H1 (cell line): ENCODE measurements around the gene EXTL2. TPM values are rescaled to one million over a fixed set of nuclear protein-coding genes. Genes with fewer than 3 reads are reported as not detected.

Experiments
- CTCF ChIA-PET: fragments of 300-600 bp; sonication (Branson Sonifier 250); formaldehyde crosslinking; loops from one replicate; lab custom pipeline; 2021; ENCODE audit not compliant: partially characterized antibody; lab: Charles Lee
- POLR2A ChIA-PET: fragments of 300-600 bp; sonication (Branson Sonifier 250); formaldehyde crosslinking; loops from one replicate; lab custom pipeline; 2021; ENCODE audit warnings: inconsistent platforms; ENCODE audit not compliant: partially characterized antibody; lab: Charles Lee
- DNase-seq, 2 experiments: peaks; one replicate each; pipeline versions ENCODE4 v3.0.0 to v3.0.0-alpha.2; 2010 to 2022; ENCODE audit warnings: low spot score in 2 of 2, low read depth in 1 of 2, mixed read lengths in 1 of 2
- FAIRE-seq: peaks from 2 replicates; lab custom pipeline; 2011; peaks lifted over from hg19 to GRCh38; lab: Jason Lieb, UNC
- H2AFZ ChIP-seq: 2 replicates; pipeline ENCODE4 v1.8.1; 2012; ENCODE audit warnings: low read length, inconsistent platforms
- H2AK5ac ChIP-seq: 2 replicates; pipeline ENCODE4 v1.6.1; 2013; ENCODE audit warnings: low read depth, low read length
- H2BK120ac ChIP-seq: replicated peaks from 2 replicates; pipeline ENCODE3; 2013; ENCODE audit warnings: low read depth, low read length, inconsistent platforms
- H2BK12ac ChIP-seq: 2 replicates; pipeline ENCODE4 v1.6.1; 2013; ENCODE audit warnings: low read depth, low read length
- H2BK15ac ChIP-seq: 2 replicates; pipeline ENCODE4 v1.6.1; 2013; ENCODE audit warnings: low read length
- H2BK20ac ChIP-seq: 2 replicates; pipeline ENCODE4 v1.6.1; 2013; ENCODE audit warnings: low read length
- H2BK5ac ChIP-seq: 2 replicates; pipeline ENCODE4 v1.6.1; 2013; ENCODE audit warnings: low read depth, low read length
- H3K14ac ChIP-seq: 2 replicates; pipeline ENCODE4 v1.6.1; 2013; ENCODE audit warnings: inconsistent platforms; ENCODE audit not compliant: insufficient read length
- H3K18ac ChIP-seq: 2 replicates; pipeline ENCODE4 v1.6.1; 2013; ENCODE audit warnings: low read length; ENCODE audit errors: extremely low read depth
- H3K23ac ChIP-seq: 2 replicates; pipeline ENCODE4 v1.6.1; 2013; ENCODE audit warnings: inconsistent platforms; ENCODE audit not compliant: insufficient read length
- H3K23me2 ChIP-seq: 2 replicates; pipeline ENCODE4 v1.6.1; 2013; ENCODE audit warnings: low read depth, low read length
- H3K27ac ChIP-seq: 2 replicates; pipeline ENCODE4 v1.6.1; 2011; ENCODE audit warnings: low read depth, low read length, inconsistent platforms
- H3K27me3 ChIP-seq, 4 experiments: replicated peaks in 1 of 4; 1 replicate in 1 of 4; 2 replicates in 3 of 4; pipeline versions ENCODE4 v1.6.1 to v1.8.1; 2011 to 2013; ENCODE audit warnings: low read length in 3 of 4, mild to moderate bottlenecking in 3 of 4, inconsistent platforms in 2 of 4, mixed read lengths in 2 of 4, moderate library complexity in 1 of 4; ENCODE audit not compliant: control insufficient read depth in 3 of 4, insufficient read depth in 3 of 4; ENCODE audit errors: extremely low read depth in 1 of 4
- H3K36me3 ChIP-seq, 4 experiments: 2 replicates each; pipeline versions ENCODE4 v1.6.1 to v1.8.1; 2011 to 2013; ENCODE audit warnings: mild to moderate bottlenecking in 4 of 4, low read length in 3 of 4, moderate library complexity in 2 of 4, control low read depth in 1 of 4, inconsistent platforms in 1 of 4; ENCODE audit not compliant: insufficient read depth in 4 of 4, control insufficient read depth in 2 of 4
- H3K4ac ChIP-seq: replicated peaks from 2 replicates; pipeline ENCODE3; 2013; ENCODE audit warnings: low read length, low read depth, mixed read lengths, inconsistent platforms; ENCODE audit not compliant: insufficient read length
- H3K4me1 ChIP-seq, 4 experiments: replicated peaks in 1 of 4; 1 replicate in 1 of 4; 2 replicates in 3 of 4; pipeline versions ENCODE4 v1.6.1 to v1.8.1; 2011 to 2013; ENCODE audit warnings: low read length in 3 of 4, inconsistent platforms in 2 of 4, mixed read lengths in 1 of 4; ENCODE audit not compliant: insufficient read depth in 4 of 4, control insufficient read depth in 3 of 4
- H3K4me2 ChIP-seq, 2 experiments: 2 replicates each; pipeline versions ENCODE4 v1.6.1 to v1.8.1; 2011 to 2013; ENCODE audit warnings: low read depth in 2 of 2, low read length in 2 of 2, control low read depth in 1 of 2, inconsistent platforms in 1 of 2, mild to moderate bottlenecking in 1 of 2; ENCODE audit not compliant: insufficient read depth in 1 of 2
- H3K4me3 ChIP-seq, 4 experiments: fragments of 200-600, 300-600 bp in 1 of 4; sonication (generic), shearing (Covaris generic), sonication (Bioruptor Twin) in 1 of 4; 2 replicates each; pipeline versions ENCODE4 v1.5.1 to v1.8.1; 2011 to 2016; ENCODE audit warnings: low read length in 4 of 4, low read depth in 3 of 4, control low read depth in 2 of 4, inconsistent platforms in 2 of 4, mild to moderate bottlenecking in 2 of 4, mixed read lengths in 1 of 4, moderate library complexity in 1 of 4; ENCODE audit not compliant: insufficient read depth in 2 of 4; ENCODE audit errors: extremely low read depth in 1 of 4
- H3K56ac ChIP-seq: replicated peaks from 2 replicates; pipeline ENCODE3; 2013; ENCODE audit warnings: low read depth, mild to moderate bottlenecking, mixed read lengths, low read length, inconsistent platforms; ENCODE audit not compliant: insufficient read length
- H3K79me1 ChIP-seq: 2 replicates; pipeline ENCODE4 v1.6.1; 2013; ENCODE audit warnings: low read depth, low read length, control low read depth
- H3K79me2 ChIP-seq, 2 experiments: 2 replicates each; pipeline versions ENCODE4 v1.6.1 to v1.8.1; 2012 to 2013; ENCODE audit warnings: low read length in 2 of 2, mild to moderate bottlenecking in 2 of 2, inconsistent platforms in 1 of 2; ENCODE audit not compliant: insufficient read depth in 2 of 2, control insufficient read depth in 1 of 2
- H3K9ac ChIP-seq, 4 experiments: replicated peaks in 1 of 4; 1 replicate in 1 of 4; 2 replicates in 3 of 4; pipeline versions ENCODE4 v1.6.1 to v1.8.1; 2011 to 2013; ENCODE audit warnings: low read depth in 3 of 4, low read length in 3 of 4, control low read depth in 2 of 4, mild to moderate bottlenecking in 2 of 4, moderate library complexity in 2 of 4, inconsistent platforms in 1 of 4; ENCODE audit errors: extremely low read depth in 1 of 4
- H3K9me3 ChIP-seq, 2 experiments: 2 replicates each; pipeline versions ENCODE4 v1.6.1 to v1.8.1; 2012 to 2013; ENCODE audit warnings: mild to moderate bottlenecking in 2 of 2, moderate library complexity in 2 of 2, control low read depth in 1 of 2, inconsistent platforms in 1 of 2, low read depth in 1 of 2, low read length in 1 of 2, mixed read lengths in 1 of 2; ENCODE audit not compliant: insufficient read depth in 2 of 2
- H4K20me1 ChIP-seq, 2 experiments: replicated peaks in 1 of 2; 2 replicates each; pipeline versions ENCODE3 to v1.8.1; 2011 to 2013; ENCODE audit warnings: inconsistent platforms in 2 of 2, low read length in 2 of 2, mild to moderate bottlenecking in 1 of 2; ENCODE audit not compliant: insufficient read depth in 2 of 2, control insufficient read depth in 1 of 2
- H4K5ac ChIP-seq: 2 replicates; pipeline ENCODE4 v1.6.1; 2013; ENCODE audit warnings: low read length, low read depth, mixed read lengths, inconsistent platforms; ENCODE audit not compliant: insufficient read length
- H4K8ac ChIP-seq: 2 replicates; pipeline ENCODE4 v1.8.0; 2013; ENCODE audit warnings: mild to moderate bottlenecking, moderate library complexity, low read length, inconsistent platforms; ENCODE audit not compliant: insufficient read depth; ENCODE audit errors: extremely low read depth
- H4K91ac ChIP-seq: replicated peaks from 2 replicates; pipeline ENCODE3; 2013; ENCODE audit warnings: low read length, mixed read lengths, inconsistent platforms; ENCODE audit not compliant: insufficient read length
- BACH1 ChIP-seq: IDR thresholded peaks from 2 replicates; pipeline ENCODE4 v1.6.1; 2012; ENCODE audit warnings: low read length, improper control_type of control experiment
- JUN ChIP-seq: IDR thresholded peaks from 2 replicates; pipeline ENCODE4 v1.6.1; 2011; ENCODE audit warnings: low read depth, mild to moderate bottlenecking, improper control_type of control experiment, low read length
- JUND ChIP-seq: IDR thresholded peaks from 2 replicates; pipeline ENCODE4 v1.6.1; 2011; ENCODE audit warnings: mild to moderate bottlenecking, improper control_type of control experiment, low read length
- WGBS, 2 experiments: shearing (Covaris generic) in 1 of 2; methylation state at CpG; one replicate each; pipeline versions ENCODE4 v1.1.6 to v1.1.7; 2013 to 2015; ENCODE audit warnings: low lambda C conversion rate in 2 of 2, mixed read lengths in 2 of 2, inconsistent platforms in 1 of 2, low coverage in 1 of 2, missing lambda C conversion rate in 1 of 2; ENCODE audit not compliant: insufficient replicate concordance in 2 of 2, insufficient coverage in 1 of 2, insufficient read length in 1 of 2; ENCODE audit errors: extremely low coverage in 1 of 2, missing lambda C conversion rate in 1 of 2; 5-methylcytosine and 5-hydroxymethylcytosine counted together
- polyA plus RNA-seq, 7 experiments: library from polyadenylated mRNA; depleted of rRNA in 3 of 7; stranded (reverse) in 5 of 7; unstranded in 2 of 7; fragments of >200 nt in 5 of 7; fragments of 200-250 nt in 2 of 7; gene quantifications; 1 replicate in 5 of 7; 2 replicates in 1 of 7; 4 replicates in 1 of 7; pipeline versions ENCODE4 v1.2.1 to v1.2.3, GENCODE V29; 2011 to 2013; ENCODE audit warnings: missing spikeins in 2 of 7, mixed read lengths in 2 of 7
- total RNA-seq: library from RNA; stranded (reverse); fragmentation: NEBNext Ultra II Directional; extraction: Animal tissue kit (Norgen Biotek cat#: 25700); gene quantifications from 2 replicates; pipeline ENCODE4 v1.2.1, GENCODE V29; 2021

The EXTL2 gene
- total and polyA plus RNA-seq, 2 of the 8 experiments (the other 6 are each of a cell fraction or from before 2014, with no cell fraction given) = 27.1 to 54.7 TPM

DNA sequence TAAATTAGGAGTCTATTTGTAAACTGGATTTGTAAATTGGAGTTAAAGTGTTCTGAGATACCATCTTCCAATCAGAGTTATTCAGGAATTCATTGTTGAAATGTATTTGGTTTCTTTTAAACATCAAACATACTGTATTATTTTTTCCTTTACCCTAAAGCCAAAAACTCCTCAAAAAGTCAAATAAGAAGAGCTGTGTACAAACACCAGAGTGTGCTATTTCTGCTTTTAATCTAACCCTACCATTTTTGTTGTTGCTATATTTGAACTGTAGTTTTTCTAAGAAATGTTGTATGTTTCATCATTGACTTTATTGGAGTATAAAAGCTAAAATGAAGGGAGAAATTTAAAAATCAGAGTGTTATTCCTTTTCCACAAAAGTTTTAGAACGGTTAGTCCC, 37.1 kb upstream of the EXTL2 start:
- no peak overlapping the region for H4K91ac ChIP-seq
- H4K5ac ChIP-seq = no peak overlapping the region
- no peak overlapping the region for H2BK20ac ChIP-seq
- ChIA-PET CTCF (interaction anchor here (1.4 to 1.9 kb wide), 2 partner anchors 356 to 359 kb away, joined by 3 to 4 read pairs; no protein-coding TSS in a partner anchor), POLR2A (interaction anchor here (0.5 kb wide), 1 partner anchor 864 kb away, joined by 3 read pairs; no protein-coding TSS in a partner anchor)
- H3K79me1 ChIP-seq = no peaks in the 10 kb centered on the region
- DNase-seq = no peak
- no peak overlapping the region for H3K4me3 ChIP-seq
- H2BK5ac ChIP-seq = no peak overlapping the region
- no peak overlapping the region for H2BK12ac ChIP-seq
- no peaks in the 10 kb centered on the region for H3K79me2 ChIP-seq
- H3K18ac ChIP-seq = no peak overlapping the region
- no peak overlapping the region for H2AFZ ChIP-seq
- H3K4me2 ChIP-seq = no peak overlapping the region
- H3K23ac ChIP-seq = no peak overlapping the region
- H3K9ac ChIP-seq = no peak overlapping the region
- no peak overlapping the region for H3K27ac ChIP-seq
- H3K36me3 ChIP-seq = peaks cover 0 to 10% (median 1%) of the 10 kb centered on the region in 4 experiments; a peak in 3 of 8 replicates
- H3K23me2 ChIP-seq = no peaks in the 10 kb centered on the region
- no peak overlapping the region for H4K8ac ChIP-seq
- H2BK120ac ChIP-seq = no peak overlapping the region
- no peak overlapping the region for H3K14ac ChIP-seq
- no peak for FAIRE-seq
- H4K20me1 ChIP-seq = no peaks in the 10 kb centered on the region
- WGBS, 2 experiments = 92% methylated on average over 1 of the region's 1 CpG; no CpG with 5 or more reads in 1 of the 2 experiments
- H3K27me3 ChIP-seq = no peaks in the 10 kb centered on the region
- no peak overlapping the region for H3K56ac ChIP-seq
- H2AK5ac ChIP-seq = no peak overlapping the region
- no peaks in the 10 kb centered on the region for H3K9me3 ChIP-seq
- H3K4ac ChIP-seq = no peak overlapping the region
- no peaks in the 10 kb centered on the region for H3K4me1 ChIP-seq
- no peak overlapping the region for H2BK15ac ChIP-seq
- no peak for TF ChIP-seq JUND
- no peak for TF ChIP-seq JUN
- no peak for TF ChIP-seq BACH1
